OCI-LY7 (cell line): Measurements from ENCODE around the gene CAP2. TPM values are rescaled to one million over a fixed set of nuclear protein-coding genes. Genes with fewer than 3 reads are reported as not detected.

Experiments used
- BruUV-seq: library from RNA; stranded (reverse); fragments of 400-500 nt; replicated peaks from 2 replicates; lab custom pipeline; 2021; lab: Mats Ljungman, UMichigan
- CTCF ChIA-PET: fragments of 300-600 bp; sonication (Branson Sonifier 250); formaldehyde crosslinking; loops from one replicate; lab custom pipeline; 2022; ENCODE audit warnings: antibody characterized with exemption; ENCODE audit not compliant: unreplicated experiment; lab: Charles Lee
- POLR2A ChIA-PET: fragments of 300-600 bp; sonication (Branson Sonifier 250); formaldehyde crosslinking; loops from one replicate; lab custom pipeline; 2022; ENCODE audit warnings: antibody characterized with exemption; lab: Charles Lee
- DNase-seq: peaks from one replicate; pipeline ENCODE4 v3.0.0-alpha.2; 2015; ENCODE audit warnings: low spot score
- H2AFZ ChIP-seq: fragments of 200-600 bp; sonication (generic), shearing (Covaris generic); 2 replicates; pipeline ENCODE4 v1.6.1; 2014; ENCODE audit warnings: mild to moderate bottlenecking, antibody characterized with exemption, low read length, moderate library complexity
- H3K27ac ChIP-seq: fragments of 200-600 bp; sonication (generic); 2 replicates; pipeline ENCODE4 v1.5.1; 2014; ENCODE audit warnings: mixed run types, low read depth, mild to moderate bottlenecking, moderate library complexity, low read length, inconsistent platforms; ENCODE audit not compliant: poor library complexity, severe bottlenecking
- H3K36me3 ChIP-seq: fragments of 200-600 bp; sonication (generic); 2 replicates; pipeline ENCODE4 v1.6.1; 2014; ENCODE audit warnings: mild to moderate bottlenecking, antibody characterized with exemption, low read length, moderate library complexity, mixed read lengths; ENCODE audit not compliant: insufficient read depth
- H3K4me1 ChIP-seq: fragments of 200-600 bp; sonication (generic); 2 replicates; pipeline ENCODE4 v1.5.1; 2014; ENCODE audit warnings: mild to moderate bottlenecking, low read length; ENCODE audit not compliant: insufficient read depth, poor library complexity, severe bottlenecking
- H3K4me2 ChIP-seq: fragments of 200-600 bp; sonication (generic); 2 replicates; pipeline ENCODE4 v1.6.1; 2014; ENCODE audit warnings: mild to moderate bottlenecking, low read length
- H3K4me3 ChIP-seq: fragments of 200-600 bp; sonication (generic); 2 replicates; pipeline ENCODE4 v1.5.1; 2014; ENCODE audit warnings: mild to moderate bottlenecking, low read depth, low read length; ENCODE audit not compliant: poor library complexity, severe bottlenecking
- H3K79me2 ChIP-seq: fragments of 200-600 bp; sonication (generic); 2 replicates; pipeline ENCODE4 v1.6.1; 2016; ENCODE audit warnings: low read depth, mild to moderate bottlenecking, low read length, moderate library complexity, mixed read lengths; ENCODE audit not compliant: insufficient read depth
- H3K9me2 ChIP-seq: fragments of 200-600 bp; sonication (generic); 2 replicates; pipeline ENCODE4 v1.6.1; 2016; ENCODE audit warnings: mild to moderate bottlenecking, low read length, mixed read lengths; ENCODE audit not compliant: insufficient read depth
- H3K9me3 ChIP-seq: fragments of 200-600 bp; sonication (generic); 2 replicates; pipeline ENCODE4 v1.6.1; 2014; ENCODE audit warnings: mild to moderate bottlenecking, mixed run types, low read length, mixed read lengths
- H4K20me1 ChIP-seq: fragments of 200-600 bp; sonication (generic); 2 replicates; pipeline ENCODE4 v1.6.1; 2014; ENCODE audit warnings: mild to moderate bottlenecking, antibody characterized with exemption, low read length, moderate library complexity, mixed read lengths; ENCODE audit not compliant: insufficient read depth
- EZH2phosphoT487 ChIP-seq: fragments of 200-600 bp; sonication (generic); IDR thresholded peaks from 2 replicates; pipeline ENCODE4 v1.6.1; 2018; ENCODE audit warnings: low read depth, borderline replicate concordance, mild to moderate bottlenecking, mixed run types, antibody characterized with exemption, low read length, moderate library complexity, mixed read lengths
- intact Hi-C: fragments of 100-400 bp; cut with micrococcal nuclease; formaldehyde crosslinking; loops from one replicate; pipeline ENCODE4 v1.10.0; 2022; ENCODE audit not compliant: unreplicated experiment
- total RNA-seq, 2 experiments: library from RNA; depleted of rRNA in 1 of 2; stranded (reverse); fragments of >200 nt in 1 of 2; shearing (Covaris generic) in 1 of 2; gene quantifications; 2 replicates each; pipeline ENCODE4 v1.2.3, GENCODE V29; 2014 to 2022
- TF ChIP-seq, protein P1 (sequence below): fragments of 200-600 bp; sonication (generic); conservative IDR thresholded peaks from 2 replicates; pipeline ENCODE4 v1.5.1; 2014; ENCODE audit warnings: mild to moderate bottlenecking, antibody characterized with exemption, low read length, moderate library complexity, mixed read lengths

Gene CAP2
- total RNA-seq, 2 experiments from 2014 or later: not detected

- intact Hi-C loops: no loop called here
- Histone ChIP-seq H3K4me3 (no peak overlapping the region), H3K4me1 (no peaks in the 10 kb centered on the region), H3K9me3 (no peaks in the 10 kb centered on the region), H3K79me2 (no peaks in the 10 kb centered on the region), H4K20me1 (no peaks in the 10 kb centered on the region), H3K36me3 (no peaks in the 10 kb centered on the region), H3K27ac (no peak overlapping the region), H3K4me2 (no peak overlapping the region), H2AFZ (no peak overlapping the region), H3K9me2 (no peaks in the 10 kb centered on the region)
- no TSS peak for BruUV-seq
- ChIA-PET POLR2A (no interaction called here), CTCF (no interaction called here)
- no peak for DNase-seq
- TF ChIP-seq, protein P1, sequence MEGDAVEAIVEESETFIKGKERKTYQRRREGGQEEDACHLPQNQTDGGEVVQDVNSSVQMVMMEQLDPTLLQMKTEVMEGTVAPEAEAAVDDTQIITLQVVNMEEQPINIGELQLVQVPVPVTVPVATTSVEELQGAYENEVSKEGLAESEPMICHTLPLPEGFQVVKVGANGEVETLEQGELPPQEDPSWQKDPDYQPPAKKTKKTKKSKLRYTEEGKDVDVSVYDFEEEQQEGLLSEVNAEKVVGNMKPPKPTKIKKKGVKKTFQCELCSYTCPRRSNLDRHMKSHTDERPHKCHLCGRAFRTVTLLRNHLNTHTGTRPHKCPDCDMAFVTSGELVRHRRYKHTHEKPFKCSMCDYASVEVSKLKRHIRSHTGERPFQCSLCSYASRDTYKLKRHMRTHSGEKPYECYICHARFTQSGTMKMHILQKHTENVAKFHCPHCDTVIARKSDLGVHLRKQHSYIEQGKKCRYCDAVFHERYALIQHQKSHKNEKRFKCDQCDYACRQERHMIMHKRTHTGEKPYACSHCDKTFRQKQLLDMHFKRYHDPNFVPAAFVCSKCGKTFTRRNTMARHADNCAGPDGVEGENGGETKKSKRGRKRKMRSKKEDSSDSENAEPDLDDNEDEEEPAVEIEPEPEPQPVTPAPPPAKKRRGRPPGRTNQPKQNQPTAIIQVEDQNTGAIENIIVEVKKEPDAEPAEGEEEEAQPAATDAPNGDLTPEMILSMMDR: no peak
- no peak for TF ChIP-seq EZH2phosphoT487
Measured at GRCh38 chr6:17493286-17493685, 99.9 kb downstream of the CAP2 start.

DNA sequence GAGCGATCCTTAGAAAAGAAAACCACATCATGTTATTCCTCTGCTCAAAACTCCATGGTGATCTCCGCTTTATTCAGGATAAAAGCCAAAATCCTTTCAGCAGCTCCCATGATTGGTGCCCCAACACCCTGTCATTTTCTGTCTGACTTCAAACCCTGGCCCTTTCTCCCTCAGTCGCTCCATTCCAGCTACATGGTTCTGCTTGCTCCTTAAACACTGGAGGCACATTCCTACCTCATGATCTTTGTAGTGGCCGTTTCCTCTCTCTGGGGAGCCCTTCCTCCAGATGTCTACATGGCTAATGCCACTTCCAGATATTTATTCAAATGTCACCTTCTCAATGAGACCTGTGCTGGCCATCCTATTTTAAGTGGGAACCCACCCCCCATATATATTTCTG, 100.8 kb downstream of the CAP2 start:
- DNase-seq: no peak
- intact Hi-C loops: no loop called here

GRCh38 chr6:17494919-17495318, 101.5 kb downstream of the CAP2 start:
- Histone ChIP-seq H3K4me2 (no peak overlapping the region), H3K4me3 (no peak overlapping the region), H3K9me2 (no peaks in the 10 kb centered on the region), H3K4me1 (no peaks in the 10 kb centered on the region), H3K79me2 (no peaks in the 10 kb centered on the region), H2AFZ (no peak overlapping the region), H4K20me1 (no peaks in the 10 kb centered on the region), H3K9me3 (no peaks in the 10 kb centered on the region), H3K27ac (no peak overlapping the region), H3K36me3 (no peaks in the 10 kb centered on the region)
- DNase-seq: no peak
- BruUV-seq: no TSS peak
- TF ChIP-seq, protein P1: no peak
- TF ChIP-seq EZH2phosphoT487: no peak
- CTCF ChIA-PET: interaction anchor here (1.0 kb wide), 1 partner anchor 29 kb away, joined by 5 read pairs; no protein-coding TSS in a partner anchor
- POLR2A ChIA-PET: interaction anchor here (0.6 kb wide), 1 partner anchor 267 kb away, joined by 3 read pairs; no protein-coding TSS in a partner anchor
- intact Hi-C loops: no loop called here

More for the DNA sequence above, 100.8 kb downstream of the CAP2 start:
- ChIA-PET POLR2A (interaction anchor here (0.5 to 0.7 kb wide), 2 partner anchors 21 to 1323 kb away, joined by 3 read pairs; no protein-coding TSS in a partner anchor), CTCF (no interaction called here)
- no peak for TF ChIP-seq EZH2phosphoT487
- TF ChIP-seq, protein P1: no peak
- BruUV-seq: no TSS peak
- Histone ChIP-seq H2AFZ (no peak overlapping the region), H3K4me2 (no peak overlapping the region), H3K27ac (no peak overlapping the region), H3K79me2 (no peaks in the 10 kb centered on the region), H3K9me2 (no peaks in the 10 kb centered on the region), H3K36me3 (no peaks in the 10 kb centered on the region), H4K20me1 (no peaks in the 10 kb centered on the region), H3K9me3 (no peaks in the 10 kb centered on the region), H3K4me1 (no peaks in the 10 kb centered on the region), H3K4me3 (no peak overlapping the region)
